ENCODE results near the gene GINS3.

Gene GINS3

GRCh38 chr16:58444265-58444664 is 52.0 kb downstream of the GINS3 start:
- Histone ChIP-seq H2BK12ac (ENCODE audit: low read length in 2 of 2) (no peak overlapping the region), H3K27me3 (ENCODE audit: control insufficient read depth in 1 of 2, insufficient read depth in 1 of 2, low read length in 2 of 2) (peaks cover 17 to 27% of the 10 kb centered on the region in 2 experiments), H3K14ac (ENCODE audit: low read length in 2 of 2) (no peak overlapping the region), H4K8ac (ENCODE audit: low read length) (no peak overlapping the region), H3K79me1 (replicated peaks; ENCODE audit: low read length, poor library complexity, severe bottlenecking) (no peaks in the 10 kb centered on the region), H2AFZ (ENCODE audit: low read depth, low read length) (no peak overlapping the region), H2BK5ac (ENCODE audit: low read depth, low read length, poor library complexity, severe bottlenecking) (no peak overlapping the region), H3K27ac (ENCODE audit: low read length, poor library complexity, severe bottlenecking) (no peak overlapping the region), H3K4ac (ENCODE audit: low read depth in 1 of 2, low read length in 2 of 2) (no peak overlapping the region), H2BK120ac (ENCODE audit: low read depth, low read length) (no peak overlapping the region), H4K91ac (ENCODE audit: low read length) (no peak overlapping the region), H3K36me3 (ENCODE audit: control insufficient read depth in 1 of 2, insufficient read depth in 2 of 2, low read depth in 1 of 2, low read length in 2 of 2) (no peaks in the 10 kb centered on the region), H3K18ac (ENCODE audit: low read depth in 1 of 2, low read length in 2 of 2) (no peak overlapping the region), H3K23ac (ENCODE audit: low read length in 2 of 2) (no peak overlapping the region), H3K4me2 (ENCODE audit: low read length, poor library complexity, severe bottlenecking) (no peak overlapping the region), H3K4me1 (ENCODE audit: control insufficient read depth, insufficient read depth, low read depth, low read length) (no peaks in the 10 kb centered on the region), H3K9me3 (ENCODE audit: control insufficient read depth, low read length) (no peaks in the 10 kb centered on the region), H3K4me3 (ENCODE audit: insufficient read depth in 1 of 2, low read depth in 1 of 2, low read length in 2 of 2) (no peak overlapping the region), H2BK15ac (ENCODE audit: low read depth, poor library complexity, severe bottlenecking) (no peak overlapping the region), H2AK5ac (ENCODE audit: low read length, severe bottlenecking) (no peak overlapping the region), H3K9ac (ENCODE audit: low read length) (no peak overlapping the region)
- no peak for DNase-seq
- 93% methylated on average over 2 of the region's 2 CpGs for WGBS

GRCh38 chr16:58448890-58449289 is 56.6 kb downstream of the GINS3 start:
- 67% methylated on average over 1 of the region's 2 CpGs for WGBS
- no peak overlapping the region for H2BK12ac ChIP-seq (ENCODE audit: low read length in 2 of 2)
- DNase-seq: no peak

GRCh38 chr16:58449306-58449705 is 57.0 kb downstream of the GINS3 start:
- no peaks in the 10 kb centered on the region for H3K9me3 ChIP-seq (ENCODE audit: control insufficient read depth, low read length)
- no peaks in the 10 kb centered on the region for H3K4me1 ChIP-seq (ENCODE audit: control insufficient read depth, insufficient read depth, low read depth, low read length)
- DNase-seq: no peak
- WGBS: 93% methylated on average over 4 of the region's 4 CpGs
- no peak overlapping the region for H4K91ac ChIP-seq (ENCODE audit: low read length)
- H3K27ac ChIP-seq (ENCODE audit: low read length, poor library complexity, severe bottlenecking): no peak overlapping the region
- no peak overlapping the region for H3K18ac ChIP-seq (ENCODE audit: low read depth in 1 of 2, low read length in 2 of 2)
- H2AK5ac ChIP-seq (ENCODE audit: low read length, severe bottlenecking): no peak overlapping the region
- no peak overlapping the region for H3K4ac ChIP-seq (ENCODE audit: low read depth in 1 of 2, low read length in 2 of 2)
- no peak overlapping the region for H4K8ac ChIP-seq (ENCODE audit: low read length)
- H3K4me3 ChIP-seq (ENCODE audit: insufficient read depth in 1 of 2, low read depth in 1 of 2, low read length in 2 of 2): no peak overlapping the region
- no peak overlapping the region for H2BK120ac ChIP-seq (ENCODE audit: low read depth, low read length)
- H3K79me1 ChIP-seq (replicated peaks; ENCODE audit: low read length, poor library complexity, severe bottlenecking): no peaks in the 10 kb centered on the region
- H3K23ac ChIP-seq (ENCODE audit: low read length in 2 of 2): no peak overlapping the region
- peaks cover 3 to 26% of the 10 kb centered on the region in 2 experiments for H3K27me3 ChIP-seq (ENCODE audit: control insufficient read depth in 1 of 2, insufficient read depth in 1 of 2, low read length in 2 of 2)
- H3K9ac ChIP-seq (ENCODE audit: low read length): no peak overlapping the region
- H3K4me2 ChIP-seq (ENCODE audit: low read length, poor library complexity, severe bottlenecking): no peak overlapping the region
- H3K36me3 ChIP-seq (ENCODE audit: control insufficient read depth in 1 of 2, insufficient read depth in 2 of 2, low read depth in 1 of 2, low read length in 2 of 2): no peaks in the 10 kb centered on the region
- no peak overlapping the region for H2AFZ ChIP-seq (ENCODE audit: low read depth, low read length)
- no peak overlapping the region for H2BK15ac ChIP-seq (ENCODE audit: low read depth, poor library complexity, severe bottlenecking)
- H2BK12ac ChIP-seq (ENCODE audit: low read length in 2 of 2): no peak overlapping the region
- no peak overlapping the region for H3K14ac ChIP-seq (ENCODE audit: low read length in 2 of 2)
- H2BK5ac ChIP-seq (ENCODE audit: low read depth, low read length, poor library complexity, severe bottlenecking): no peak overlapping the region

More at GRCh38 chr16:58448890-58449289, 56.6 kb downstream of the GINS3 start:
- no peak overlapping the region for H2AFZ ChIP-seq (ENCODE audit: low read depth, low read length)
- H3K79me1 ChIP-seq (replicated peaks; ENCODE audit: low read length, poor library complexity, severe bottlenecking): no peaks in the 10 kb centered on the region
- H2BK5ac ChIP-seq (ENCODE audit: low read depth, low read length, poor library complexity, severe bottlenecking): no peak overlapping the region
- H3K23ac ChIP-seq (ENCODE audit: low read length in 2 of 2): no peak overlapping the region
- H3K9ac ChIP-seq (ENCODE audit: low read length): no peak overlapping the region
- no peak overlapping the region for H3K27ac ChIP-seq (ENCODE audit: low read length, poor library complexity, severe bottlenecking)
- no peak overlapping the region for H4K91ac ChIP-seq (ENCODE audit: low read length)
- no peak overlapping the region for H3K4me2 ChIP-seq (ENCODE audit: low read length, poor library complexity, severe bottlenecking)
- H2BK15ac ChIP-seq (ENCODE audit: low read depth, poor library complexity, severe bottlenecking): no peak overlapping the region
- H2BK120ac ChIP-seq (ENCODE audit: low read depth, low read length): no peak overlapping the region
- H4K8ac ChIP-seq (ENCODE audit: low read length): no peak overlapping the region
- H2AK5ac ChIP-seq (ENCODE audit: low read length, severe bottlenecking): no peak overlapping the region
- no peaks in the 10 kb centered on the region for H3K9me3 ChIP-seq (ENCODE audit: control insufficient read depth, low read length)
- peaks cover 6 to 31% of the 10 kb centered on the region in 2 experiments for H3K27me3 ChIP-seq (ENCODE audit: control insufficient read depth in 1 of 2, insufficient read depth in 1 of 2, low read length in 2 of 2)
- H3K4me3 ChIP-seq (ENCODE audit: insufficient read depth in 1 of 2, low read depth in 1 of 2, low read length in 2 of 2): no peak overlapping the region
- H3K4ac ChIP-seq (ENCODE audit: low read depth in 1 of 2, low read length in 2 of 2): no peak overlapping the region
- no peak overlapping the region for H3K18ac ChIP-seq (ENCODE audit: low read depth in 1 of 2, low read length in 2 of 2)
- H3K36me3 ChIP-seq (ENCODE audit: control insufficient read depth in 1 of 2, insufficient read depth in 2 of 2, low read depth in 1 of 2, low read length in 2 of 2): no peaks in the 10 kb centered on the region
- no peak overlapping the region for H3K14ac ChIP-seq (ENCODE audit: low read length in 2 of 2)
- no peaks in the 10 kb centered on the region for H3K4me1 ChIP-seq (ENCODE audit: control insufficient read depth, insufficient read depth, low read depth, low read length)

- Histone ChIP-seq H4K91ac (ENCODE audit: low read length) (no peak overlapping the region), H2AK5ac (ENCODE audit: low read length, severe bottlenecking) (no peak overlapping the region)
- WGBS: 91% methylated on average over 4 of the region's 5 CpGs
Observed at GRCh38 chr16:58449768-58450167, 57.5 kb downstream of the GINS3 start.

More at GRCh38 chr16:58449768-58450167, 57.5 kb downstream of the GINS3 start:
- no peak overlapping the region for H3K27ac ChIP-seq (ENCODE audit: low read length, poor library complexity, severe bottlenecking)
- no peak overlapping the region for H3K23ac ChIP-seq (ENCODE audit: low read length in 2 of 2)
- H3K79me1 ChIP-seq (replicated peaks; ENCODE audit: low read length, poor library complexity, severe bottlenecking): no peaks in the 10 kb centered on the region
- H3K9me3 ChIP-seq (ENCODE audit: control insufficient read depth, low read length): no peaks in the 10 kb centered on the region
- no peak overlapping the region for H3K18ac ChIP-seq (ENCODE audit: low read depth in 1 of 2, low read length in 2 of 2)
- H3K36me3 ChIP-seq (ENCODE audit: control insufficient read depth in 1 of 2, insufficient read depth in 2 of 2, low read depth in 1 of 2, low read length in 2 of 2): no peaks in the 10 kb centered on the region
- H2AFZ ChIP-seq (ENCODE audit: low read depth, low read length): no peak overlapping the region
- H3K4me1 ChIP-seq (ENCODE audit: control insufficient read depth, insufficient read depth, low read depth, low read length): no peaks in the 10 kb centered on the region
- H2BK120ac ChIP-seq (ENCODE audit: low read depth, low read length): no peak overlapping the region
- no peak overlapping the region for H3K4me2 ChIP-seq (ENCODE audit: low read length, poor library complexity, severe bottlenecking)
- H2BK15ac ChIP-seq (ENCODE audit: low read depth, poor library complexity, severe bottlenecking): no peak overlapping the region
- H3K4ac ChIP-seq (ENCODE audit: low read depth in 1 of 2, low read length in 2 of 2): no peak overlapping the region
- H3K27me3 ChIP-seq (ENCODE audit: control insufficient read depth in 1 of 2, insufficient read depth in 1 of 2, low read length in 2 of 2): peaks cover 0 to 25% of the 10 kb centered on the region in 2 experiments
- no peak overlapping the region for H2BK5ac ChIP-seq (ENCODE audit: low read depth, low read length, poor library complexity, severe bottlenecking)
- no peak overlapping the region for H3K14ac ChIP-seq (ENCODE audit: low read length in 2 of 2)
- H2BK12ac ChIP-seq (ENCODE audit: low read length in 2 of 2): no peak overlapping the region
- H3K4me3 ChIP-seq (ENCODE audit: insufficient read depth in 1 of 2, low read depth in 1 of 2, low read length in 2 of 2): no peak overlapping the region
- no peak overlapping the region for H4K8ac ChIP-seq (ENCODE audit: low read length)
- no peak overlapping the region for H3K9ac ChIP-seq (ENCODE audit: low read length)
- no peak for DNase-seq
